ENCODE data around the gene CEP78.

Gene CEP78

GRCh38 chr9:78234810-78235209 is 1.1 kb upstream of the CEP78 start:
- in situ Hi-C loops (cut with MboI; ENCODE audit: low sequenced_read_pairs) = no loop called here

- in situ Hi-C loops (cut with MboI; ENCODE audit: low sequenced_read_pairs) = no loop called here
Observed at GRCh38 chr9:78235256-78235761, 566 bp upstream of the CEP78 start.

- in situ Hi-C loops (cut with MboI; ENCODE audit: low sequenced_read_pairs) = no loop called here
Observed at GRCh38 chr9:78236551-78236910, 656 bp downstream of the CEP78 start.

- in situ Hi-C loops (cut with MboI; ENCODE audit: low sequenced_read_pairs) = no loop called here
Observed at GRCh38 chr9:78238046-78239038, 2.5 kb downstream of the CEP78 start.

GRCh38 chr9:78239506-78239905 is 3.6 kb downstream of the CEP78 start:
- in situ Hi-C loops (cut with MboI; ENCODE audit: low sequenced_read_pairs) = no loop called here

GRCh38 chr9:78242041-78242440 is 6.2 kb downstream of the CEP78 start:
- in situ Hi-C loops (cut with MboI; ENCODE audit: low sequenced_read_pairs) = no loop called here

- in situ Hi-C loops (cut with MboI; ENCODE audit: low sequenced_read_pairs) = no loop called here
Observed at GRCh38 chr9:78243130-78243529, 7.3 kb downstream of the CEP78 start.

- in situ Hi-C loops (cut with MboI; ENCODE audit: low sequenced_read_pairs) = no loop called here
Observed at GRCh38 chr9:78245401-78245800, 9.5 kb downstream of the CEP78 start.

- in situ Hi-C loops (cut with MboI; ENCODE audit: low sequenced_read_pairs) = no loop called here
Observed at GRCh38 chr9:78248635-78249034, 12.8 kb downstream of the CEP78 start.

GRCh38 chr9:78249542-78249941 is 13.7 kb downstream of the CEP78 start:
- in situ Hi-C loops (cut with MboI; ENCODE audit: low sequenced_read_pairs) = no loop called here

GRCh38 chr9:78252616-78253015 is 16.7 kb downstream of the CEP78 start:
- in situ Hi-C loops (cut with MboI; ENCODE audit: low sequenced_read_pairs) = no loop called here

GRCh38 chr9:78253285-78253684 is 17.4 kb downstream of the CEP78 start:
- in situ Hi-C loops (cut with MboI; ENCODE audit: low sequenced_read_pairs) = no loop called here

GRCh38 chr9:78261403-78262001 is 25.6 kb downstream of the CEP78 start:
- in situ Hi-C loops (cut with MboI; ENCODE audit: low sequenced_read_pairs) = no loop called here

GRCh38 chr9:78262655-78263054 is 26.8 kb downstream of the CEP78 start:
- in situ Hi-C loops (cut with MboI; ENCODE audit: low sequenced_read_pairs) = no loop called here

GRCh38 chr9:78267889-78268288 is 32.0 kb downstream of the CEP78 start:
- in situ Hi-C loops (cut with MboI; ENCODE audit: low sequenced_read_pairs) = no loop called here

- in situ Hi-C loops (cut with MboI; ENCODE audit: low sequenced_read_pairs) = no loop called here
Observed at GRCh38 chr9:78269784-78270183, 33.9 kb downstream of the CEP78 start.

GRCh38 chr9:78272307-78272706 is 36.4 kb downstream of the CEP78 start:
- in situ Hi-C loops (cut with MboI; ENCODE audit: low sequenced_read_pairs) = no loop called here

GRCh38 chr9:78273761-78274160 is 37.9 kb downstream of the CEP78 start:
- in situ Hi-C loops (cut with MboI; ENCODE audit: low sequenced_read_pairs) = no loop called here

- in situ Hi-C loops (cut with MboI; ENCODE audit: low sequenced_read_pairs) = no loop called here
Observed at GRCh38 chr9:78278177-78278777, 42.4 kb downstream of the CEP78 start.

- in situ Hi-C loops (cut with MboI; ENCODE audit: low sequenced_read_pairs) = no loop called here
Observed at GRCh38 chr9:78278801-78279200, 42.9 kb downstream of the CEP78 start.

- in situ Hi-C loops (cut with MboI; ENCODE audit: low sequenced_read_pairs) = no loop called here
Observed at GRCh38 chr9:78280982-78281668, 45.2 kb downstream of the CEP78 start.
